Immature natural killer cell (primary cell): Measurements from ENCODE around the gene BCL3. TPM values are rescaled to one million over a fixed set of nuclear protein-coding genes. Genes with fewer than 3 reads are reported as not detected.
"Not testable (repeated sequence)": the region's sequence is repeated elsewhere in the genome, so short reads cannot be mapped to it uniquely, and the experiment has no call there.

Experiments
- DNase-seq, 3 donors: peaks; one replicate each; pipeline ENCODE4 v3.0.0; 2022; ENCODE audit warnings: mixed read lengths in 1 of 3
- H3K27ac Mint-ChIP-seq, 6 donors: one replicate each; pipeline ENCODE4 v1.8.0; 2020; ENCODE audit warnings: mixed read lengths in 6 of 6, mild to moderate bottlenecking in 5 of 6, inconsistent platforms in 4 of 6, moderate library complexity in 3 of 6
- H3K27me3 Mint-ChIP-seq, 3 donors: one replicate each; pipeline ENCODE4 v1.8.0; 2020 to 2021; ENCODE audit warnings: low read depth in 3 of 3, mild to moderate bottlenecking in 3 of 3, mixed read lengths in 3 of 3, moderate library complexity in 3 of 3, inconsistent platforms in 1 of 3
- H3K36me3 Mint-ChIP-seq, 3 donors: one replicate each; pipeline ENCODE4 v1.8.0; 2020; ENCODE audit warnings: mixed read lengths in 3 of 3, inconsistent platforms in 2 of 3, mild to moderate bottlenecking in 2 of 3
- H3K4me1 Mint-ChIP-seq, 2 donors: one replicate each; pipeline ENCODE4 v1.8.0; 2020; ENCODE audit warnings: inconsistent platforms in 2 of 2, mild to moderate bottlenecking in 2 of 2, mixed read lengths in 2 of 2, moderate library complexity in 1 of 2
- H3K4me3 Mint-ChIP-seq, 5 donors: one replicate each; pipeline ENCODE4 v1.8.0; 2020; ENCODE audit warnings: mild to moderate bottlenecking in 5 of 5, mixed read lengths in 5 of 5, inconsistent platforms in 3 of 5, moderate library complexity in 3 of 5
- H3K9me3 Mint-ChIP-seq, 6 donors: one replicate each; pipeline ENCODE4 v1.8.0; 2020; ENCODE audit warnings: mild to moderate bottlenecking in 6 of 6, mixed read lengths in 6 of 6, inconsistent platforms in 4 of 6, moderate library complexity in 3 of 6
- polyA plus RNA-seq, 3 donors: library from polyadenylated mRNA; unstranded; fragments of 300-500 nt; fragmentation: Illumina TruSeq; gene quantifications; one replicate each; pipeline ENCODE4 v1.2.3, GENCODE V29; 2021

Gene BCL3
- polyA plus RNA-seq, 3 donors from 2014 or later, result 5.6 to 10.2 (median 10.2) TPM

GRCh38 chr19:44765033-44765948 is 16.8 kb downstream of the BCL3 start:
- H3K4me3 Mint-ChIP-seq, result no peak overlapping the region
- H3K36me3 Mint-ChIP-seq, result peaks cover 0 to 5% (median 5%) of the 10 kb centered on the region in 3 donors

GRCh38 chr19:44765949-44766335 is 17.4 kb downstream of the BCL3 start:
- no peaks in the 10 kb centered on the region for H3K36me3 Mint-ChIP-seq
- DNase-seq, result no peak
- H3K4me1 Mint-ChIP-seq, result peaks cover 32 to 35% of the 10 kb centered on the region in 2 donors
- H3K9me3 Mint-ChIP-seq, result no peaks in the 10 kb centered on the region
- peaks cover 11 to 17% (median 11%) of the 10 kb centered on the region in 3 donors for H3K27me3 Mint-ChIP-seq
- peak overlapping the region in 1 of 6 donors; percentile 30 for H3K27ac Mint-ChIP-seq
- H3K4me3 Mint-ChIP-seq, result no peak overlapping the region

More at GRCh38 chr19:44765033-44765948, 16.8 kb downstream of the BCL3 start:
- no peak for DNase-seq
- Mint-ChIP-seq H3K27me3 (peaks cover 10 to 18% (median 12%) of the 10 kb centered on the region in 3 donors), H3K9me3 (no peaks in the 10 kb centered on the region), H3K4me1 (peaks cover 32 to 35% of the 10 kb centered on the region in 2 donors), H3K27ac (peak overlapping the region in 3 of 6 donors; percentile 28 to 55 (median 30))

GRCh38 chr19:44767295-44768180 is 19.0 kb downstream of the BCL3 start:
- Mint-ChIP-seq H3K36me3 (no peaks in the 10 kb centered on the region), H3K27me3 (peaks cover 6 to 15% (median 8%) of the 10 kb centered on the region in 3 donors), H3K4me1 (peaks cover 30% of the 10 kb centered on the region in 2 donors), H3K9me3 (no peaks in the 10 kb centered on the region), H3K27ac (peak overlapping the region in 4 of 6 donors; percentile 2 to 70 (median 37)), H3K4me3 (no peak overlapping the region)
- no peak for DNase-seq

GRCh38 chr19:44770550-44771257 is 22.2 kb downstream of the BCL3 start:
- H3K4me1 Mint-ChIP-seq, result peaks cover 23 to 30% of the 10 kb centered on the region in 2 donors
- DNase-seq, result peak; percentile 95 to 96 (median 95)
- peaks cover 6 to 13% (median 9%) of the 10 kb centered on the region in 3 donors for H3K27me3 Mint-ChIP-seq
- H3K4me3 Mint-ChIP-seq, result peak overlapping the region; percentile 42 to 76 (median 64)
- peak overlapping the region; percentile 61 to 97 (median 90) for H3K27ac Mint-ChIP-seq
- no peaks in the 10 kb centered on the region for H3K9me3 Mint-ChIP-seq
- H3K36me3 Mint-ChIP-seq, result no peaks in the 10 kb centered on the region

- not testable (repeated sequence) for H3K4me3 Mint-ChIP-seq, H3K27ac Mint-ChIP-seq, DNase-seq, H3K36me3 Mint-ChIP-seq, H3K9me3 Mint-ChIP-seq
- Mint-ChIP-seq H3K27me3 (peaks cover 6 to 13% (median 9%) of the 10 kb centered on the region in 3 donors), H3K4me1 (peaks cover 23 to 28% of the 10 kb centered on the region in 2 donors)
Measured at GRCh38 chr19:44772144-44772543, 23.6 kb downstream of the BCL3 start.

- peaks cover 6 to 11% (median 9%) of the 10 kb centered on the region in 3 donors for H3K27me3 Mint-ChIP-seq
- DNase-seq, result no peak
- H3K36me3 Mint-ChIP-seq, result no peaks in the 10 kb centered on the region
- H3K27ac Mint-ChIP-seq, result no peak overlapping the region
- no peaks in the 10 kb centered on the region for H3K9me3 Mint-ChIP-seq
- H3K4me3 Mint-ChIP-seq, result no peak overlapping the region
- H3K4me1 Mint-ChIP-seq, result peaks cover 17 to 20% of the 10 kb centered on the region in 2 donors
Measured at GRCh38 chr19:44772959-44773358, 24.5 kb downstream of the BCL3 start.

GRCh38 chr19:44775676-44776240 is 27.2 kb downstream of the BCL3 start:
- Mint-ChIP-seq H3K27me3 (peaks cover under 1 to 6% (median 1%) of the 10 kb centered on the region in 3 donors), H3K36me3 (no peaks in the 10 kb centered on the region), H3K4me3 (no peak overlapping the region), H3K9me3 (no peaks in the 10 kb centered on the region), H3K4me1 (peaks cover 2 to 3% of the 10 kb centered on the region in 2 donors), H3K27ac (no peak overlapping the region)
- no peak for DNase-seq

GRCh38 chr19:44776402-44777096 is 28.0 kb downstream of the BCL3 start:
- Mint-ChIP-seq H3K9me3 (no peaks in the 10 kb centered on the region), H3K4me1 (no peaks in the 10 kb centered on the region), H3K36me3 (no peaks in the 10 kb centered on the region), H3K27me3 (peaks cover 0 to 5% (median 0%) of the 10 kb centered on the region in 3 donors), H3K4me3 (no peak overlapping the region), H3K27ac (no peak overlapping the region)
- no peak for DNase-seq

GRCh38 chr19:44777715-44778347 is 29.3 kb downstream of the BCL3 start, which contains the start of gene CBLC:
TSS of gene CBLC (plus strand) at chr19:44777890. CDS start at chr19:44777932, 42 bp downstream.
- Mint-ChIP-seq H3K4me3 (no peak within 1 kb of the TSS), H3K36me3 (no peaks in the 10 kb centered on the region), H3K4me1 (no peaks in the 10 kb centered on the region), H3K27me3 (peaks cover 0 to 5% (median 0%) of the 10 kb centered on the region in 3 donors), H3K27ac (no peak within 1 kb of the TSS), H3K9me3 (no peaks in the 10 kb centered on the region)
- no peak for DNase-seq

- H3K27ac Mint-ChIP-seq, result no peak overlapping the region
- DNase-seq, result no peak
- peaks cover under 1 to 1% of the 10 kb centered on the region in 2 donors for H3K4me1 Mint-ChIP-seq
- peaks cover 0 to 2% (median under 1%) of the 10 kb centered on the region in 3 donors for H3K27me3 Mint-ChIP-seq
- no peaks in the 10 kb centered on the region for H3K36me3 Mint-ChIP-seq
- no peaks in the 10 kb centered on the region for H3K9me3 Mint-ChIP-seq
- no peak overlapping the region for H3K4me3 Mint-ChIP-seq
Measured at GRCh38 chr19:44779150-44779549, 30.6 kb downstream of the BCL3 start.

GRCh38 chr19:44781694-44782093 is 33.2 kb downstream of the BCL3 start:
- H3K36me3 Mint-ChIP-seq, H3K9me3 Mint-ChIP-seq, H3K4me3 Mint-ChIP-seq, H3K27ac Mint-ChIP-seq, DNase-seq, H3K27me3 Mint-ChIP-seq, H3K4me1 Mint-ChIP-seq: not testable (repeated sequence)

GRCh38 chr19:44782729-44783128 is 34.2 kb downstream of the BCL3 start:
- H3K4me3 Mint-ChIP-seq, result no peak overlapping the region
- no peak overlapping the region for H3K27ac Mint-ChIP-seq
- no peaks in the 10 kb centered on the region for H3K36me3 Mint-ChIP-seq
- peaks cover 0 to 6% (median 2%) of the 10 kb centered on the region in 3 donors for H3K27me3 Mint-ChIP-seq
- no peak for DNase-seq
- peaks cover 7% of the 10 kb centered on the region in 2 donors for H3K4me1 Mint-ChIP-seq
- H3K9me3 Mint-ChIP-seq, result no peaks in the 10 kb centered on the region
